SH-SY5Y (cell line): ENCODE results near the gene ADGRL3.

Experiments used
- GATA2 ChIP-seq: IDR thresholded peaks from 2 replicates; pipeline ENCODE4 v1.6.1; 2011; ENCODE audit warnings: mild to moderate bottlenecking, low read depth, low read length
- GATA3 ChIP-seq: IDR thresholded peaks from 2 replicates; pipeline ENCODE4 v1.6.1; 2011; ENCODE audit warnings: low read depth, mild to moderate bottlenecking, low read length, moderate library complexity

The ADGRL3 gene

DNA sequence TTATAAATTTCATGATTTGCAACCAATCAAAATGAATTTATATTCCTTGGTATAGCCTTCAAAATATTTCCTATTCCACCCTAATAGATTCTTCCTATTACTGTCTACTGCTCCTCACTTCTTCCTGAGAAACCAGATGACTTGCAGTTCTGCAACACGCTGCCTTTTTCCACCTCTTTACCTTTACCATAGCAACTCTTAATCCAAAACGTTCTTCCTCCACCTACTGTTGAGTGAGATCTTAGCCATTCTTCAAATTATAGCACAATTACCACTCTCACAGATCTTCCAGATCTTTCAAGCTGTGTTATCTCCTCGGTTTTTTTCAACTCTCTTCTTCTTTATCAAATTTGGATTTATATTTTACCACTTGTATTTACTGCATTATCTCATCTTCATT lies 289.8 kb downstream of the ADGRL3 start:
- TF ChIP-seq GATA3, result no peak
- no peak for TF ChIP-seq GATA2

GRCh38 chr4:61493041-61493440 lies 292.9 kb downstream of the ADGRL3 start:
- TF ChIP-seq GATA2, result no peak
- TF ChIP-seq GATA3, result no peak

DNA sequence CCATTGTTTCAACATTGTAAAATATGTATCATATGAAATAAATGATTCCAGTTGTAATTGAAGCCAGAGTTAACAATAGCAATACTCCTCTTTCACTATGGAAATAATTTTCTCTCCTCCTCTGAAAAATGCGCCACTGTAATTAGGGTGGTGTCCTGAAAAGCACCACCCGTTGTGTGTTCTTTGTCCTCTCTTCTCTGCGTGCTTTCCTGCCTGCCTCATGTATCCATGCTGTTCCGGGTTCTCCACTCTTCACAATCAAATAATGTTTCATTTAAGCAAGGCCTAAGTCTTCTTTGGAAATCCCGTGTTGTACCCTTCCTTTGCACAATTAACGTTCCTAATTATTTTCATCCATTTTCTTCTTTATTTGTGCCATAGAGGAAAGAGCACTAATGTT lies 293.3 kb downstream of the ADGRL3 start:
- TF ChIP-seq GATA2 (no peak), GATA3 (no peak)

- TF ChIP-seq GATA3 (no peak), GATA2 (no peak)
Measured at GRCh38 chr4:61500883-61501282, 300.8 kb downstream of the ADGRL3 start.

DNA sequence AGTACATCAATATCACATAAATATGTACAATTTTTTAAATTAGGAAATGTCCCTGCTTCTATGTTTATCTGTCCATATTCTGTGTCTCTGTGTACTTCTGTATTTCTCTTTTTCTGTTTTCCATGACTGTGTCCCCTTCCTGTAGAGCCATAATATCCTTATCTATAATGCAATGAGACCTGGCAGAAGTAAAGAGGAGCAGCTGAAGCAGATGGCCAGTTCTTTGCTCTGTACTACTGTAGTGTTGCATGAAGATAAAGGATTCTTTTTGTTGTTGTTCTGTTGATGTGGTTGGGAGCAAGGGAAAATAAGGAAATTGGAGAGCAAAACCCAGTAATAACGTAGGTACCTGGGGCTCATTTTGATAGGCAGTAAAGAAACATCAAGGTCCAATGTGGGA lies 301.7 kb downstream of the ADGRL3 start:
- TF ChIP-seq GATA3 (no peak), GATA2 (peak; percentile 23; the same call in 1 of the 2 replicates)

GRCh38 chr4:61505773-61506685 lies 305.9 kb downstream of the ADGRL3 start:
- TF ChIP-seq GATA3 (no peak), GATA2 (no peak)

DNA sequence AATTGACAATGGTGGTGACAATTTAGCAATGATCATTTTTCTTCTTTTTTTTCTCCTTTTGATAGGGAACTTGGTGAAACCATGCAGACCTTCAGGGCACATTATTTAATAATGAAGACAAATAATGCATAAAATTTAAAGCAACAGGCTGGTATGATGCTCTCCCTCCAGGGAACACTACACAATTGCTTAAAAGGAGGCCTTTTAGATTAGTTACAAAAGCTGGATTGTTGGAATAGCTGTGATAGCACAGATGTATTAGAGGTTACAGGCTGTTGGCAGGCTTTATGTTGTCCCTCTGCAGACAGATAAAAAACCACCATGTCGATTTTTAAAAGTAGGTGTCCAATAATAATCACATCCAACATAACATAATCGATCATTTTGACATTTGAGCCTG lies 307.0 kb downstream of the ADGRL3 start:
- TF ChIP-seq GATA2 (no peak), GATA3 (no peak)

GRCh38 chr4:61511716-61512488 lies 311.8 kb downstream of the ADGRL3 start:
- no peak for TF ChIP-seq GATA2
- no peak for TF ChIP-seq GATA3

- TF ChIP-seq GATA2, result no peak
- TF ChIP-seq GATA3, result no peak
Measured at GRCh38 chr4:61514991-61515390, 314.9 kb downstream of the ADGRL3 start.

- TF ChIP-seq GATA3, result no peak
- no peak for TF ChIP-seq GATA2
Measured at GRCh38 chr4:61517144-61517543, 317.0 kb downstream of the ADGRL3 start.

DNA sequence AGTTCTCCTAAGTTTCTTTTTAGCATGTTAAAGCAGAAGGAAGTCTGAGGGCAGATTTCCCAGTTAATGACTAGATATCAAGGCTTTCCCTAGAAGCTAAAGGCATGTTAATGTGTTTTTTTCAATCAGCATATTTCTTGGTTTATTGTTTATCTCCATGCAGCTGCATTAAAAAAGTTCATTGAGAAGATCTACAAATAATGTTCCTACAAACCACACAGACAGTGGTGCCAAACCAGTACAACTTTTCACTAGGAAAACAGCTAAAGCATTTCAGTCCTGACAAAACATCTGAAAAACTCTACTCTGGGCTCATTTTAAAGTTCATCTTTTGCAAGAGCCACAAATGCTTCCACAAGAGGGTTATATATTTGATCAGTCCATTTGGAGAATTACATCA lies 320.0 kb downstream of the ADGRL3 start:
- TF ChIP-seq GATA3 (no peak), GATA2 (no peak)

DNA sequence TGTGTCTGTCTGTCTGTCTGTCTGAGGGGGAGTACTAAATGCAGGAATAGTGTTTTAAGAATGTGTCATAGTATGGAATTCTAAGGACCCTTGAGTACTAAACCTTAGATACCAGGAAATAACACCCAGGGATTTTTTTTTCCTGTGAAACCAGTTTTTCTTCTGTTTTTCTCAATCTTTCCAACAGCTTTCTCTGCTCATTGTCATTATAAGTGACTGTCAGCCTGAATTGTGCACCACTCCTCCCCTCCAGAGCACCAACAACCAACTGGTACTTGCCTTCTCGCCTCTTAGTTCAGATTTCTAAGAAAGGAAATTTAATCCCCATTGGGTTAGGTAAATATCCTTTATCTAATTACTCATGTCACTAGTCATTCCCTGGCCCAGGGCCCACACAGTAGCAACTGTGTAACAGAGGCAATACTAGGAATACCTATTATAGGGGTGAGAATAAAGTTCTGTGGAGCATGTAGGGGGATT lies 320.6 kb downstream of the ADGRL3 start:
- TF ChIP-seq GATA2 (no peak), GATA3 (no peak)

DNA sequence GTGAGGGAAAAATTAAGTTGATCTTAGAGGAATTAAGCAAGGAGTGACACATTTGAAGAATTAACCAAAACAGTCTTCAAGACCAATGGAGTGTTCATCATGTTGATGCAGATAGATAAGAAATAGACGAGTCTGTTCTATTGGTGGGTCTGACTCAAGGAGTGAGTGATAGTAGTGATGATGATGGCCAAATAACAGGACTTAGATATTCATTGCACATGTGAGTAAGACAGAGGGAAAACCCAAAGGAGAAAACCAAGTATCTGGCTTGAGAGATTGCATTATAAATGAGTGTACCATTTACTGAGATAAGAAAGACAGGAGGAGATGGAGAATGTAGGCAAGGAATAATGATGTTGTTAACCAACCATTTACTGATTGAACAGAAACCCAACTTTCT lies 321.3 kb downstream of the ADGRL3 start:
- TF ChIP-seq GATA3, result no peak
- TF ChIP-seq GATA2, result no peak

DNA sequence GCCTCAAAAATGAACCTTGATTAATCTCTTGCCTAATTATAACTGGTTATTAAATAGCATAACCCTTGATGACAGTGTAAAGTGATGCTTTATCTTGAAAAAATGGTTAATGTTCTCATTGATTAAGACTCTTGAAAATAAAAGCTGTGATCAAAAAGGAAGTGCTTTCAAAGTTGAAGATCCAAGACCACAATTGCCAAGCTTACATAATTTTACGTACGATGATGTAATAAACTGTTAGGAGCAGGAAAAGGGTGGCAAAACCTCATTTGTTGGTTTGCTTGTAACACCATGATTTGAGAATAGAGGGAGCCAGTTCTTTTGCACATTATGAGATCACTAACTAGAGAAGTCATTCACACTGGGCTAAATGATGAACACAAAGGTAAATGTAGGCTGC lies 322.2 kb downstream of the ADGRL3 start:
- no peak for TF ChIP-seq GATA2
- TF ChIP-seq GATA3, result no peak

DNA sequence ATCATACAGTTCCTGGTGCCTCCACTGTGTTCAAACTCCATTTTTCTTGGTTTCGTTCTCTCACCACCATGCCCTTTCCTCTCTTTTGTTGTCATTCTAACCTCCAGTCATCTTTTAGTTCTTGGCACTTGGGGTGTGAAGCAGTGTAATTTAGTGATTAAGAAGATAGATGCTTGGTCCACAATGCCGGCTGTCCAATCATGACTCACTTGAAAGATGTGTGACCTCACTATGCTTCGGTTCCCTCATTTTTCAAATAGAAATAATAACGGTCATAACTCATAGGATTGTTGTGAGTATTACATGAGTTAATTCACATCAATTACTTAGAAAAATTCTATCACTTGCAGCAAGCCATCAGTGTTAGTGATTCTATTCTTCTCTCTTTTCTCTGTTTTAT lies 327.8 kb downstream of the ADGRL3 start:
- TF ChIP-seq GATA3 (no peak), GATA2 (no peak)

DNA sequence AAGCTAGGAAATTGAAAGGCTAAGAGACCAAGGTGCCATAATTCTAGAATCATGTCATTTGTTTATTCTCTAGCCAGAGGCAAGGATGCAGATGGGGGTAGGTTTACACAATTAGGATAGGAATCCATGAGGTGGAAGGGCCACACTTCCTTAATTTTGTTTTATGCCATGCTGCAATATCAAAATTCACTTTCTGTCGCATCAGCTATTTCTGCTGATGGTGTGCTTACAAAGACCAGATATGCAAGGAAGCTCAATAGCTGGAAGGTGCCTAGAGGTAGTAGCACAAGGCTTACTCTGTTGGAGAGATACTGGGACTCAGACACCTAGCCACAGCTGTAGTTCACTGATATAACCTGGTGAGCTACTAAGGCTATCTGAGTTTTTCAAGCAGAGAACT lies 328.5 kb downstream of the ADGRL3 start:
- TF ChIP-seq GATA3 (no peak), GATA2 (no peak)
